ENCODE measurements around the gene USHBP1.

Gene USHBP1

DNA sequence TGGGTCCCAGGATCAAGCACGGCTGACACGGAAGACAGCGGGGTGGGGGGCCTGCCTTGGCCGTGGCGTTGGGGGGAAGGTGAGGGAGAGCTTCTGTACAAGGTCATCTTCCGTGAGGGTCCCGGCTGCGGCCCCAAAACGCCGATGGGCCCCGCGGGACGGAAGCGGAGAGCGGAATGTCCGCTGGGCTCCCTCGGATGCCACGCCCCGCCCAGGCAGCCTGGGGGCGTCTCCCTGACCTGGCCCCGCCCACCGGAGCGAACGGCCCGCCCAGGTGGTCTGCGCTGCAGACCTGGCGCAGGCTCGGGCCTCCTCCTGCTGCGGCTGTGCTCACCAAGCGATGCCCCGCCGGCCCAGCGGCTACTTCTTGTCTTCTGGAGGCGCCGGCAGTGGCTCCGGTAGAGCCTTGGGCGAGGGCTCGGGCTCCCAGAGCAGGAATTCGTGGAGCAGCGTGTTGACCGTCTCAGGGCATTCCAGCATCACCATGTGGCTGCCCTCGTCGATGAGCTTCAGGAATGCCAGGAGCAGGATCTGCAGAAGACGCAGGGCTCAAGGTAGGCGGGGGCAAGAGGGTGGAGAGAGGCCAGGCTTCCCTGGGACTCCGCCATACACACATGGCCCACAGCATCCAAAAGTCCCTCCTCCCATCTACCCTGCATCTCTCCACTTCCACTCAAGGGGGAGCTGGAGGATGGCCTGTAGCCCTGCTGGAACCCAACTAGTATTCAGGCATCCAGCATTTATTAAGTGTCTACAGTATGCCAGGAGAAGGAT is 27.9 kb upstream of the USHBP1 start:
- peaks cover 7% of the 10 kb centered on the region for H3K36me3 ChIP-seq (ENCODE audit: control insufficient read depth, insufficient read depth, low read length)
- no peaks in the 10 kb centered on the region for H3K27me3 ChIP-seq (ENCODE audit: control insufficient read depth, insufficient read depth, low read length)
- no peaks in the 10 kb centered on the region for H3K9me3 ChIP-seq (ENCODE audit: control insufficient read depth, insufficient read depth, low read length)
- peak overlapping the region; percentile 37 for H3K9ac ChIP-seq (ENCODE audit: low read depth, low read length)
- H3K4me3 ChIP-seq (ENCODE audit: low read depth, low read length) = peak overlapping the region; percentile 78
- peaks cover 2% of the 10 kb centered on the region for H3K4me1 ChIP-seq (ENCODE audit: control insufficient read depth, insufficient read depth, low read length)

DNA sequence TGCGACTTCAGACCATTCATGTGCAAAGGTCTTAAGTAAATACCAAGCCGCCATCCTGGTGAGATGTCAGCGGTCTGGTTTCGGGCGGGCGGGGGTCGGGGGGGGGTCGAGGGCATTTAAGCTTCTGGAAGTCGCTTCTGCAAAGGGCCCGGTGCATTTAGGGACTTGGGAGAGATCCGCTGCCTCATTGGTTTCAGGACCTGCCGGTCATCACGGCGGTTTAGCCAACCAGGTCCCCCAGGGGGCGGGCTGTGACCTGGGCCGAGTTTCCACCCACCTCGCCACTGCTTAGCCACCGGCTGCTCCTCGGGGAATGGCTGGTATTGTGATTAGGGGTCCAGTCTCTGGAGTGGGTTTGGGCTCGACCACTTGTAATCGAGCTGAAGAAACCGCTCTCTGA is 24.9 kb upstream of the USHBP1 start:
- H3K4me3 ChIP-seq (ENCODE audit: low read depth, low read length) = peak overlapping the region; percentile 32

DNA sequence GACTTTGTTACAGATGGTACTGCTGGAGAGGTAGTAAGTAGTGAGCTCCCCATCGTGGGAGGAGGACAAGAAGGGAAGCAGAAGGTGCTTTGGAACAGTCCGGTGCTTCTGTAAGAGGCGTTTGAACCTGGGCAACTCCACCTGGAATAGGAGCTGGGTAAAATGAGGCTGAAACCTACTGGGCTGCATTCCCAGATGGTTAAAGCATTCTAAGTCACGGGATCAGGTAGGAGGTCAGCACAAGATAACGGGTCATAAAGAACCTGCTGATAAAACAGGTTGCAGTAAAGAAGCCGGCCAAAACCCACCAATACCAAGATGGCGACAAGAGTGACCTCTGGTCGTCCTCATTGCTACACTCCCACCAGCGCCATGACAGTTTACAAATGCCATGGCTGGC is 22.2 kb upstream of the USHBP1 start:
- Histone ChIP-seq H3K9me3 (ENCODE audit: control insufficient read depth, insufficient read depth, low read length) (no peaks in the 10 kb centered on the region), H3K27me3 (ENCODE audit: control insufficient read depth, insufficient read depth, low read length) (no peaks in the 10 kb centered on the region), H3K36me3 (ENCODE audit: control insufficient read depth, insufficient read depth, low read length) (peaks cover 21% of the 10 kb centered on the region)

More for the DNA sequence above, 24.9 kb upstream of the USHBP1 start:
- H3K9me3 ChIP-seq (ENCODE audit: control insufficient read depth, insufficient read depth, low read length) = no peaks in the 10 kb centered on the region
- no peak overlapping the region for H3K9ac ChIP-seq (ENCODE audit: low read depth, low read length)
- H3K4me1 ChIP-seq (ENCODE audit: control insufficient read depth, insufficient read depth, low read length) = peaks cover 2% of the 10 kb centered on the region
- H3K36me3 ChIP-seq (ENCODE audit: control insufficient read depth, insufficient read depth, low read length) = peaks cover 15% of the 10 kb centered on the region
- no peaks in the 10 kb centered on the region for H3K27me3 ChIP-seq (ENCODE audit: control insufficient read depth, insufficient read depth, low read length)

DNA sequence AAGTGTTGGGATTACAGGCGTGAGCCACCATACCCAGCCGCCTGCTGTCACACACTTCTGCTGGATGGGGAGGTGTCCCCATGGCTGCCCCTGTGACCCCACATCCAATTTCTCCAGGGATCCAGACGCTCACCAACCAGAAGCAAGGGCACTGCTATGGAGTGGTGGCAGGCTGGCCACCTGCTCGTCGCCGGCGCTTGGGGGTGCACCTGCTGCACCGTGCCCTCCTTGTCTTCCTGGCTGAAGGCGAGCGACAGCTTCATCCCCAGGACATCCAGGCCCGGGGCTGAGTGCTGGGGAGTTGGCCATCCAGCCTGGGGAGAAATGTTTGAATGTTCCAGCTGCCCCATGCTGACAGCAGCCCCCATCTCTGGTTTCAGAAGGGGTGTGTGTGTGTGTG is 21.7 kb upstream of the USHBP1 start:
- Histone ChIP-seq H3K4me3 (ENCODE audit: low read depth, low read length) (no peak overlapping the region), H3K36me3 (ENCODE audit: control insufficient read depth, insufficient read depth, low read length) (peaks cover 21% of the 10 kb centered on the region), H3K4me1 (ENCODE audit: control insufficient read depth, insufficient read depth, low read length) (no peaks in the 10 kb centered on the region), H3K27me3 (ENCODE audit: control insufficient read depth, insufficient read depth, low read length) (no peaks in the 10 kb centered on the region), H3K9ac (ENCODE audit: low read depth, low read length) (no peak overlapping the region), H3K9me3 (ENCODE audit: control insufficient read depth, insufficient read depth, low read length) (no peaks in the 10 kb centered on the region)

More for the DNA sequence above, 22.2 kb upstream of the USHBP1 start:
- Histone ChIP-seq H3K9ac (ENCODE audit: low read depth, low read length) (no peak overlapping the region), H3K4me3 (ENCODE audit: low read depth, low read length) (no peak overlapping the region), H3K4me1 (ENCODE audit: control insufficient read depth, insufficient read depth, low read length) (no peaks in the 10 kb centered on the region)

DNA sequence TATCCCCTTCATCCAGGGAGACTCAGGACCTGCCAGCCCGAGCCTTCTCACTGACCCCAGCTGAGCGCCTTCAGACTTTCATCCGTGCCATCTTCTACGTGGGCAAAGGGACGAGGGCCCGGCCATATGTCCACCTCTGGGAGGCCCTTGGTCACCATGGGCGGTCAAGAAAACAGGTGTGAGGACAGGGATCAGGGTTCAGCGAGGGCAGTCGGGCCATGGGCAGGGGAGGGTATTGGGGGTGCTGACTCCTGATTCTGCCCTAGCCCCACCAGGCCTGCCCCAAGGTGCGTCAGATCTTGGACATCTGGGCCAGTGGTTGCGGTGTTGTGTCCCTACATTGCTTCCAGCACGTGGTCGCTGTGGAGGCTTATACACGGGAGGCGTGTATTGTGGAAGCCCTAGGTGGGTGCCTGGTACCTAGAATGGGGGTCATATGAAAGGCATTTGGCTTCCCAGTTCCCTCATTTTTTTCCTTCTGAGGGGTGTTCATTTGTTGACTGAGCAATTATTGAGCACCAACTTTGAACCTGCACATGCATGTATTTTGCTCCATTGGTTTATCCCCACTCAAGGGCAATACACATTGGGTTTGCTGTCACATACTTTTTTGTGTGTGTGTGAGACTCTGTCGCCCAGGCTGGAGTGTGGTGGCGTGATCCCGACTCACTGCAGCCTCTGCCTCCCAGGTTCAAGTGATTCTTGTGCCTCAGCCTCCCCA is 21.0 kb upstream of the USHBP1 start:
- H3K4me1 ChIP-seq (ENCODE audit: control insufficient read depth, insufficient read depth, low read length) = no peaks in the 10 kb centered on the region

DNA sequence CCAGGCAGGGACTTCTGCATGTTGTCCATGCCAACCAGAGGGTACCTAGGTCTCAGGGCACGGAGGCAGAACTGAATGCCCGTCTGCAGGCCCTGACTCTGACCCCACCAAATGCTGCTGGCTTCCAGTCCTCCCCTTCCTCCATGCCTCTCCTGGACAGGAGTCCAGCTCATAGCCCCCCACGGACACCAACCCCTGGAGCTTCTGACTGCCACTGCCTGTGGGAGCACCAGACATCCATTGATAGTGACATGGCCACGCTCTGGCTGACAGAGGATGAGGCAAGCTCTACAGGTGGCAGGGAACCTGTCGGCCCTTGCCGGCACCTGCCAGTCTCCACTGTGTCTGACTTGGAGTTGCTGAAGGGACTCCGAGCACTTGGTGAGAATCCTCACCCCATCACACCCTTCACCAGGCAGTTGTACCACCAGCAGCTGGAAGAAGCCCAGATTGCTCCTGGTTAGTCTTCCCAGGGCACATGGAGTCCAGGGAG is 19.0 kb upstream of the USHBP1 start:
- no peaks in the 10 kb centered on the region for H3K4me1 ChIP-seq (ENCODE audit: control insufficient read depth, insufficient read depth, low read length)
- H3K27me3 ChIP-seq (ENCODE audit: control insufficient read depth, insufficient read depth, low read length) = no peaks in the 10 kb centered on the region
- H3K9me3 ChIP-seq (ENCODE audit: control insufficient read depth, insufficient read depth, low read length) = no peaks in the 10 kb centered on the region
- no peak overlapping the region for H3K9ac ChIP-seq (ENCODE audit: low read depth, low read length)
- peaks cover 26% of the 10 kb centered on the region for H3K36me3 ChIP-seq (ENCODE audit: control insufficient read depth, insufficient read depth, low read length)
- H3K4me3 ChIP-seq (ENCODE audit: low read depth, low read length) = no peak overlapping the region

More for the DNA sequence above, 21.0 kb upstream of the USHBP1 start:
- Histone ChIP-seq H3K36me3 (ENCODE audit: control insufficient read depth, insufficient read depth, low read length) (peaks cover 21% of the 10 kb centered on the region), H3K4me3 (ENCODE audit: low read depth, low read length) (no peak overlapping the region), H3K27me3 (ENCODE audit: control insufficient read depth, insufficient read depth, low read length) (no peaks in the 10 kb centered on the region), H3K9ac (ENCODE audit: low read depth, low read length) (no peak overlapping the region), H3K9me3 (ENCODE audit: control insufficient read depth, insufficient read depth, low read length) (no peaks in the 10 kb centered on the region)

DNA sequence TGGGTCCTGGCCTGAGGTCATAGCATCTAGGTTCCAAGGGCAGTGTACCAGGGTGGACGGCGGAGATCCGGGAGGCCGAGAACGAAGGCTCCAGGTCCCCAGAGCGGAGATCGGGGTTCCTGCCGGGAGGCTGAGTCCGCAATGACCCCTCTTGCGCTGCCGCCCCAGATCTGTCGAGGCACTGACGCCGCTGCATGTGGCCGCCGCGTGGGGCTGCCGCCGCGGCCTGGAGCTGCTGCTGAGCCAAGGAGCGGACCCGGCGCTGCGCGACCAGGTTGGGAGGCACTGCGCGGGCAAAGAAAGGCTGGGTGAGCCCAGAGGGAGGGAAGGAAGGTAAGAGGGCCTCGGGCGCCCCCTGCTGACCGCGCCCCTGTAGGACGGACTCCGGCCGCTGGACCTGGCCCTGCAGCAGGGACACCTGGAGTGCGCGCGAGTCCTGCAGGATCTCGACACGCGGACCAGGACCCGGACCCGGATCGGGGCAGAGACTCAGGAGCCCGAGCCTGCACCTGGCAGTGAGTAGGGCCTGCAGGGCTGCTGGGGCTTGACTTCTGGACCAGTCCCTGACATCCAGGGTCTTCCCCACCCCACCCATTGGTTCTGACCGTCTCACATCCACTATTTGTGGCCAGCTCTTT is 18.1 kb upstream of the USHBP1 start:
- Histone ChIP-seq H3K4me3 (ENCODE audit: low read depth, low read length) (peak overlapping the region; percentile 75), H3K4me1 (ENCODE audit: control insufficient read depth, insufficient read depth, low read length) (no peaks in the 10 kb centered on the region), H3K27me3 (ENCODE audit: control insufficient read depth, insufficient read depth, low read length) (no peaks in the 10 kb centered on the region), H3K9me3 (ENCODE audit: control insufficient read depth, insufficient read depth, low read length) (no peaks in the 10 kb centered on the region), H3K36me3 (ENCODE audit: control insufficient read depth, insufficient read depth, low read length) (peaks cover 27% of the 10 kb centered on the region), H3K9ac (ENCODE audit: low read depth, low read length) (no peak overlapping the region)

DNA sequence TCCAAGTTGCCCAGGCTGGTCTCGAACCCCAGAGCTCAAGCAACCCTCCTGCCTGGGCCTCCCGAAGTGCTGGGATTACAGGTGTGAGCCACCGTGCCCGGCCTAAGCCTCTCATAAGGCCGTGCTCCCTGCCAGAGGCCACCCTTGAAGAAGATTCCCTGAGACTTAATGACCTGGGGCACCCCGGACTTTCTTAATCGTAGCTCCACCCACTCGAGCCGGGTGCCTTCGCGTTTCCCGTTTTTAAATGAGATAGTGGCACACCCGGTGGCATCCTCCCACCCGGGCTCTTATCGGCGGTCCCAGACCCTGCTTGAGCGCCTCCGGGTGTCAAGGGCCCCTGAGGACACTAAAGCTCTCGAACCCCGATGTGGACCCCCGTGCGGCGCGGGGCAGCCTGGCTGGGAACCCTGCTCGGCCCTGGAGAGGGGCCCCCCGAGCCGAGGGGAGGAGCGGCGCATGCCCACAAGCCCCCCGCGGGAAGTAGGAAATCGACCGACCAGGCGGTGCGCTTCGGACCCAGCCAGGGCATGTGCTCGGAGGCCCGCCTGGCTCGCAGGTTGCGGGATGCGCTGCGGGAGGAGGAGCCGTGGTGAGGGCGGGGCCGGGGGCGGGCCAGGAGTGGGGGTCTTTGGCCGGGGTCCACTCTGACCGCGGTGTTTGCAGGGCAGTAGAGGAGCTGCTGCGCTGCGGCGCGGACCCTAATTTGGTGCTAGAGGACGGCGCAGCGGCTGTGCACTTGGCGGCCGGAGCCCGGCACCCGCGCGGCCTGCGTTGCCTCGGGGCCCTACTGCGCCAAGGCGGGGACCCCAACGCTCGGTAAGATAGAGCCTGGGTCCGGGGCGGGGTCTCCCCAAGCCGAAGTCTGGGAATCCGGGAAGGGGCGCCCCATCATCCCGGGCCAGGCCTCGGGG is 17.1 kb upstream of the USHBP1 start, which contains the start of gene ANKLE1:
TSS of gene ANKLE1 (plus strand) at position 511 of the 914 bp plus-strand sequence. CDS start at position 531, 20 bp downstream.
- Histone ChIP-seq H3K9ac (ENCODE audit: low read depth, low read length) (no peak within 1 kb of the TSS), H3K36me3 (ENCODE audit: control insufficient read depth, insufficient read depth, low read length) (peaks cover 31% of the 10 kb centered on the region), H3K9me3 (ENCODE audit: control insufficient read depth, insufficient read depth, low read length) (no peaks in the 10 kb centered on the region), H3K27me3 (ENCODE audit: control insufficient read depth, insufficient read depth, low read length) (no peaks in the 10 kb centered on the region), H3K4me1 (ENCODE audit: control insufficient read depth, insufficient read depth, low read length) (no peaks in the 10 kb centered on the region), H3K4me3 (ENCODE audit: low read depth, low read length) (peak within 1 kb of the TSS; percentile 75)

DNA sequence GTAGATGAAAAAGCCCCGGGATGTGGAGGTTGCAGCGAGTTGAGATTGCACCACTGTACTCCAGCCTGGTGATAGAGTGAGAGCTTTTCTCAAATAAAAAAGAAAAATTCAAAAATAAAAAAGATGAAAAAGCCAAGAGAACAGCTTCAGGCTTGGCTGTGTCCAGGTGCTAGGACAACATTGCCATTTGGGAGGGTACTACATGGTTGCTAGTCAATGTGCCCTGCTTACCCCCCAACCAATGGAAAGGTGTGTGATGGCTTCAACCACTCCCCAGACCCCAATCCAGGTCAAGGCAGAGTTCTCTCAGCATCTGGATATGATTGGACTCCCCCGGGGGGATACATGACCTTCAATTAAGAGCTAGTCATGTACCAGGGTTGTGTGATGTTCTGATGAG is 14.9 kb upstream of the USHBP1 start:
- Histone ChIP-seq H3K27me3 (ENCODE audit: control insufficient read depth, insufficient read depth, low read length) (no peaks in the 10 kb centered on the region), H3K4me3 (ENCODE audit: low read depth, low read length) (no peak overlapping the region), H3K9ac (ENCODE audit: low read depth, low read length) (no peak overlapping the region), H3K36me3 (ENCODE audit: control insufficient read depth, insufficient read depth, low read length) (peaks cover 34% of the 10 kb centered on the region), H3K9me3 (ENCODE audit: control insufficient read depth, insufficient read depth, low read length) (no peaks in the 10 kb centered on the region), H3K4me1 (ENCODE audit: control insufficient read depth, insufficient read depth, low read length) (no peaks in the 10 kb centered on the region)

DNA sequence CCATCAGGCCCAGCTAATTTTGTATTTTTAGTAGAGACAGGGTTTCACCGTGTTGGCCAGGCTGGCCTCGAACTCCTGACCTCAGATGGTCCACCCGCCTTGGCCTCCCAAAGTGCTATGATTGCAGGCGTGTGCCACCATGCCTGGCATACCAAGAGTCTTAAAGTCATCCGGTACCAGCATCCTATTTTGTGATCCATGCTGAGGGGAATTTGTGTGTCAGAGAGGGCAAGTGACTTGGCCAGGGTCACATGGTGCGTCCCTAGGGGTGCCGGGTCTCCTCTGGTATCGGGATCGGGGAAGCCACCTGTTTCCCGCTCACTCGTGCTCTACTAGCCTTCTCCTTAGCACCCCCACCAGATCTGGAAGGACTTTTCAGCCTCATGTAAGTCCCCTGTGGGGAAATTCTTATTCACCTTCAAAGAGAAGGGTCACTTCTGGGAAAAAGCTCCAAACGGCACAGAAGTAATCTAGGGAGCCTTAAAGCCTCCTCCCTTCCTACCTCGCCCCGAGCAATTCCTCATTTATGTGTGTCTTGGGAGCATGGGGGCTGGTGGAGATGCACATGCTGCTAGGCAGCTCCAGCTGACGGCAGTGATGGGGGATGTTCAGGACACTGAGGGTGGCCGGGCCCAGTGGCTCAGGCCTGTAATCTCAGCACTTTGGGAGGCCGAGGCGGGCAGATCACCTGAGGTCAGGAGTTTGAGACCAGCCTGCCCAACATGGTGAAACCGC is 11.1 kb upstream of the USHBP1 start:
- H3K36me3 ChIP-seq (ENCODE audit: control insufficient read depth, insufficient read depth, low read length) = peaks cover 36% of the 10 kb centered on the region
- H3K9ac ChIP-seq (ENCODE audit: low read depth, low read length) = no peak overlapping the region

More for the DNA sequence above, 11.1 kb upstream of the USHBP1 start:
- Histone ChIP-seq H3K4me1 (ENCODE audit: control insufficient read depth, insufficient read depth, low read length) (no peaks in the 10 kb centered on the region), H3K9me3 (ENCODE audit: control insufficient read depth, insufficient read depth, low read length) (no peaks in the 10 kb centered on the region), H3K27me3 (ENCODE audit: control insufficient read depth, insufficient read depth, low read length) (no peaks in the 10 kb centered on the region), H3K4me3 (ENCODE audit: low read depth, low read length) (no peak overlapping the region)
